CD4-positive, alpha-beta T cell (primary cell): Measurements from ENCODE around the gene YPEL1. TPM values are rescaled to one million over a fixed set of nuclear protein-coding genes. Genes with fewer than 3 reads are reported as not detected.
"Not testable (repeated sequence)": the region's sequence is repeated elsewhere in the genome, so short reads cannot be mapped to it uniquely, and the experiment has no call there.

ENCODE experiments used
- ATAC-seq: fragments of 200-7000 bp; cut with Tn5 transposase; one replicate; pipeline ENCODE4 v1.10.0; 2022; ENCODE audit warnings: mild to moderate bottlenecking; ENCODE audit not compliant: poor library complexity
- CTCF ChIA-PET: fragments of 350-600 bp; sonication (Branson Sonifier 250); formaldehyde crosslinking; loops from one replicate; lab custom pipeline; 2021; ENCODE audit warnings: antibody characterized with exemption, inconsistent platforms; lab: Charles Lee
- POLR2A ChIA-PET: fragments of 350-600 bp; sonication (Branson Sonifier 250); formaldehyde crosslinking; loops from one replicate; lab custom pipeline; 2021; ENCODE audit warnings: antibody characterized with exemption, inconsistent platforms; lab: Charles Lee
- DNase-seq, 14 experiments: peaks; one replicate each; pipeline ENCODE4 v3.0.0-alpha.2; 2013 to 2020; ENCODE audit warnings: mixed read lengths in 2 of 14
- H3K27ac ChIP-seq, 2 donors: one replicate each; pipeline versions ENCODE4 v1.5.1 to v1.7.0; 2013; ENCODE audit warnings: low read length in 2 of 2, low read depth in 1 of 2, mild to moderate bottlenecking in 1 of 2
- H3K27me3 ChIP-seq, 2 experiments: 1 replicate in 1 of 2; 2 replicates in 1 of 2; pipeline versions ENCODE4 v1.6.1 to v1.7.0; 2013; ENCODE audit warnings: low read length in 2 of 2, control low read depth in 1 of 2, mild to moderate bottlenecking in 1 of 2, moderate library complexity in 1 of 2; ENCODE audit not compliant: insufficient read depth in 2 of 2, control insufficient read depth in 1 of 2
- H3K36me3 ChIP-seq: one replicate; pipeline ENCODE4 v1.6.1; 2013; ENCODE audit warnings: low read length, control low read depth; ENCODE audit not compliant: insufficient read depth
- H3K4me1 ChIP-seq: one replicate; pipeline ENCODE4 v1.6.1; 2013; ENCODE audit warnings: low read length, control low read depth; ENCODE audit not compliant: insufficient read depth
- H3K4me3 ChIP-seq: one replicate; pipeline ENCODE4 v1.5.1; 2013; ENCODE audit warnings: mild to moderate bottlenecking, low read length, moderate library complexity
- H3K9me3 ChIP-seq, 2 experiments: 1 replicate in 1 of 2; 2 replicates in 1 of 2; pipeline versions ENCODE4 v1.6.1 to v1.7.0; 2013; ENCODE audit warnings: low read length in 2 of 2, mild to moderate bottlenecking in 2 of 2, control low read depth in 1 of 2, moderate library complexity in 1 of 2; ENCODE audit not compliant: control insufficient read depth in 1 of 2, insufficient read depth in 1 of 2
- H3K27ac Mint-ChIP-seq: one replicate; pipeline ENCODE4 v1.8.0; 2020; ENCODE audit warnings: mixed read lengths
- H3K27me3 Mint-ChIP-seq: one replicate; pipeline ENCODE4 v1.8.0; 2021; ENCODE audit warnings: mixed read lengths
- H3K36me3 Mint-ChIP-seq: one replicate; pipeline ENCODE4 v1.8.0; 2021; ENCODE audit warnings: low read depth, mixed read lengths
- H3K4me1 Mint-ChIP-seq: one replicate; pipeline ENCODE4 v1.8.0; 2021; ENCODE audit warnings: low read depth, mixed read lengths
- H3K4me3 Mint-ChIP-seq: one replicate; pipeline ENCODE4 v1.8.0; 2020; ENCODE audit warnings: mild to moderate bottlenecking, mixed read lengths
- H3K9me3 Mint-ChIP-seq: one replicate; pipeline ENCODE4 v1.8.0; 2020; ENCODE audit warnings: mixed read lengths
- intact Hi-C, 2 experiments: fragments of 100-400 bp; cut with DNase I in 1 of 2; cut with micrococcal nuclease in 1 of 2; formaldehyde crosslinking; loops; one replicate each; pipeline versions ENCODE4 v1.15.1 to v1.9.0; 2023 to 2025; cut with DNase I, micrococcal nuclease
- total RNA-seq, 174 experiments: library from RNA in 2 of 174; stranded (reverse) in 2 of 174; gene quantifications; one replicate each; pipeline ENCODE4 v1.2.3 and lab custom pipeline; 2021 to 2026
- TF ChIP-seq, protein P1 (sequence below): fragments of 200-600 bp; IDR thresholded peaks from one replicate; pipeline ENCODE4 v1.8.0; 2022; ENCODE audit warnings: antibody characterized with exemption, mild to moderate bottlenecking

YPEL1 gene
- total RNA-seq, 2 experiments from 2014 or later = 2.3 to 2.6 TPM

- CTCF ChIA-PET = no interaction called here
- Mint-ChIP-seq H3K27me3 (no peaks in the 10 kb centered on the region), H3K9me3 (no peaks in the 10 kb centered on the region), H3K27ac (no peak overlapping the region), H3K4me1 (peaks cover 4% of the 10 kb centered on the region), H3K4me3 (no peak overlapping the region), H3K36me3 (no peaks in the 10 kb centered on the region)
- H3K27ac ChIP-seq = no peak overlapping the region
- intact Hi-C loops = no loop called here
- no peak for ATAC-seq
- H3K9me3 ChIP-seq = no peaks in the 10 kb centered on the region
- no peak overlapping the region for H3K4me3 ChIP-seq
- TF ChIP-seq, protein P1, sequence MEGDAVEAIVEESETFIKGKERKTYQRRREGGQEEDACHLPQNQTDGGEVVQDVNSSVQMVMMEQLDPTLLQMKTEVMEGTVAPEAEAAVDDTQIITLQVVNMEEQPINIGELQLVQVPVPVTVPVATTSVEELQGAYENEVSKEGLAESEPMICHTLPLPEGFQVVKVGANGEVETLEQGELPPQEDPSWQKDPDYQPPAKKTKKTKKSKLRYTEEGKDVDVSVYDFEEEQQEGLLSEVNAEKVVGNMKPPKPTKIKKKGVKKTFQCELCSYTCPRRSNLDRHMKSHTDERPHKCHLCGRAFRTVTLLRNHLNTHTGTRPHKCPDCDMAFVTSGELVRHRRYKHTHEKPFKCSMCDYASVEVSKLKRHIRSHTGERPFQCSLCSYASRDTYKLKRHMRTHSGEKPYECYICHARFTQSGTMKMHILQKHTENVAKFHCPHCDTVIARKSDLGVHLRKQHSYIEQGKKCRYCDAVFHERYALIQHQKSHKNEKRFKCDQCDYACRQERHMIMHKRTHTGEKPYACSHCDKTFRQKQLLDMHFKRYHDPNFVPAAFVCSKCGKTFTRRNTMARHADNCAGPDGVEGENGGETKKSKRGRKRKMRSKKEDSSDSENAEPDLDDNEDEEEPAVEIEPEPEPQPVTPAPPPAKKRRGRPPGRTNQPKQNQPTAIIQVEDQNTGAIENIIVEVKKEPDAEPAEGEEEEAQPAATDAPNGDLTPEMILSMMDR = no peak
- POLR2A ChIA-PET = interaction anchor here (1.9 kb wide), 1 partner anchor 9 kb away, joined by 7 read pairs; the partner anchor contains the start of gene YPEL1
- peaks cover 11% of the 10 kb centered on the region for H3K4me1 ChIP-seq
- DNase-seq = no peak
- no peaks in the 10 kb centered on the region for H3K36me3 ChIP-seq
- H3K27me3 ChIP-seq = no peaks in the 10 kb centered on the region
Observed at GRCh38 chr22:21727159-21727558, 8.4 kb downstream of the YPEL1 start.

DNA sequence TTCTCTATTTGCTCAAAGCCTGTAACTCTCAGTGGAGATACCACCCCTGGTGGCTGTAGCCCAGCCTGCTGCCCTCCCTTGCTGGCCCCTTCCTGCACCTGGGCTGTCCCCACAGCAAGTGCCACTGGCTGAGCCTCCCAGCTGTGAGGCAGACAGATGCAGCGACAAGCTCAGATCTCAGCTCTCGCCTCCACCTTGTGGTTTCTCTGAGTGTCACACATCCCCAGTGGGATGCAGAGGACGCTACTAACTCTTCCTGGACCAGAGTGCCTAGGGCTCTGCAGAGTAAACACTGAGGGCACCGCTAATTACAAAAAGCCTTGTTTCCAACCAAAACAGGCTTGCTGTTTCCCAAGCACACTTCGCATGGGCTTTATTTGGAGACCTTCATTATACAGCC lies 8.9 kb downstream of the YPEL1 start:
- no peak overlapping the region for H3K4me3 ChIP-seq
- no peaks in the 10 kb centered on the region for H3K36me3 Mint-ChIP-seq
- H3K27ac Mint-ChIP-seq = no peak overlapping the region
- H3K9me3 ChIP-seq = no peaks in the 10 kb centered on the region
- POLR2A ChIA-PET = interaction anchor here (1.9 kb wide), 1 partner anchor 9 kb away, joined by 7 read pairs; the partner anchor contains the start of gene YPEL1
- no peak overlapping the region for H3K27ac ChIP-seq
- TF ChIP-seq, protein P1 = no peak
- DNase-seq (peak in 6 of 14 experiments; percentile 8 to 57 (median 39)), ATAC-seq (peak; percentile 66)
- no peaks in the 10 kb centered on the region for H3K36me3 ChIP-seq
- no peaks in the 10 kb centered on the region for H3K27me3 ChIP-seq
- H3K4me3 Mint-ChIP-seq = no peak overlapping the region
- H3K27me3 Mint-ChIP-seq = no peaks in the 10 kb centered on the region
- CTCF ChIA-PET = no interaction called here
- H3K4me1 ChIP-seq = peaks cover 11% of the 10 kb centered on the region
- intact Hi-C loops = no loop called here
- peaks cover 4% of the 10 kb centered on the region for H3K4me1 Mint-ChIP-seq
- no peaks in the 10 kb centered on the region for H3K9me3 Mint-ChIP-seq

- H3K36me3 ChIP-seq = no peaks in the 10 kb centered on the region
- Mint-ChIP-seq H3K27me3 (no peaks in the 10 kb centered on the region), H3K36me3 (no peaks in the 10 kb centered on the region), H3K9me3 (no peaks in the 10 kb centered on the region), H3K4me1 (peaks cover 4% of the 10 kb centered on the region), H3K4me3 (no peak overlapping the region), H3K27ac (no peak overlapping the region)
- ATAC-seq (no peak), DNase-seq (no peak)
- intact Hi-C loops = no loop called here
- TF ChIP-seq, protein P1 = no peak
- CTCF ChIA-PET = no interaction called here
- H3K9me3 ChIP-seq = no peaks in the 10 kb centered on the region
- POLR2A ChIA-PET = interaction anchor here (1.9 kb wide), 1 partner anchor 10 kb away, joined by 7 read pairs; the partner anchor contains the start of gene YPEL1
- no peak overlapping the region for H3K27ac ChIP-seq
- peaks cover 11% of the 10 kb centered on the region for H3K4me1 ChIP-seq
- no peak overlapping the region for H3K4me3 ChIP-seq
- H3K27me3 ChIP-seq = no peaks in the 10 kb centered on the region
Observed at GRCh38 chr22:21725956-21726649, 9.5 kb downstream of the YPEL1 start.

DNA sequence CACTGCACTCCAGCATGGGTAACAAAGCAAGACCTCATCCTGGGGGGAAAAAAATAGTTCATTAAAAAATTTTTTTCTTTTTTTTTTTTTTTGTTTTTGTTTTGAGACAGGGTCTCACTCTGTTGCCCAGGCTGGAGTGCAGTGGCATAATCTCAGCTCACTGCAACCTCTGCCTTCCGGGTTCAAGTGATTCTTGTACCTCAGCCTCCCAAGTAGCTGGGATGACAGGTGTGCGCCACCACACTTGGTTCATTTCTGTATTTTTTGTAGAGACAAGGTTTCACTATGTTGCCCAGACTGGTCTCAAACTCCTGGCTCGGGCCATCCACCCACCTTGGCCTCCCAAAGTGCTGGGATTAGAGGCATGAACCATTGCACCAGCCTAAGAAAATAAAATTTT lies 11.1 kb downstream of the YPEL1 start:
- peaks cover 11% of the 10 kb centered on the region for H3K4me1 ChIP-seq
- H3K36me3 Mint-ChIP-seq, intact Hi-C loops, CTCF ChIA-PET, ATAC-seq, H3K36me3 ChIP-seq, H3K27me3 Mint-ChIP-seq, DNase-seq, H3K27me3 ChIP-seq, POLR2A ChIA-PET, H3K4me1 Mint-ChIP-seq, H3K4me3 Mint-ChIP-seq, H3K4me3 ChIP-seq, H3K9me3 ChIP-seq, H3K27ac ChIP-seq, H3K27ac Mint-ChIP-seq, H3K9me3 Mint-ChIP-seq: not testable (repeated sequence)

GRCh38 chr22:21721195-21721852 lies 14.3 kb downstream of the YPEL1 start:
- H3K4me3 Mint-ChIP-seq, H3K27me3 Mint-ChIP-seq, POLR2A ChIA-PET: not testable (repeated sequence)

More at GRCh38 chr22:21721195-21721852, 14.3 kb downstream of the YPEL1 start:
- H3K27me3 ChIP-seq, H3K9me3 Mint-ChIP-seq, H3K4me3 ChIP-seq, CTCF ChIA-PET, H3K4me1 Mint-ChIP-seq, ATAC-seq, DNase-seq, H3K27ac Mint-ChIP-seq, H3K36me3 Mint-ChIP-seq, H3K9me3 ChIP-seq, H3K36me3 ChIP-seq, intact Hi-C loops, H3K4me1 ChIP-seq, H3K27ac ChIP-seq: not testable (repeated sequence)
